NCI-H345 treated with DMSO at 0.1 percent for 48 hours (cell line): ENCODE measurements around the gene NFATC1.
"Not testable (repeated sequence)": the region's sequence is repeated elsewhere in the genome, so short reads cannot be mapped to it uniquely, and the experiment has no call there.

ENCODE experiments used
- DNase-seq: peaks from one replicate; lab custom pipeline; 2025; ENCODE audit not compliant: unreplicated experiment; lab: John Stamatoyannopoulos, UW

NFATC1 gene

DNA sequence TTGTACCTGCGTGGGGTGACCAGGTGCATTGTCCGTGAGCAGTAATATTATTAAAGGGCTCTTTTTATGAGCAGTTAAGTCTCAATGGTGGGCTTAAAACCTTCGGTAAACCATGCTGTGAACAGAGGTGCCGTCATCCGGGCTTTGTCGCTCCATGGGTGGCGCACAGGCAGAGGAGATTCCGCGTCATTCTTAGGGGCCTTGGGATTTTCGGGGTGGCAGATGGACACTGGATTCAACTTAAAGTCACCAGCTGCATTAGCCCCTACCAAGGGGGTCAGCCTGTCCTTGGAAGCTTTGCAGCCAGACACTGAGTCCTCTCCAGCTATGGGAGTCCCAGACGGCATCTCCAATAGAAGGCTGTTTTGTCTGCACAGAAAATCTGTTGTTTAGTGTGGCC is 107.7 kb downstream of the NFATC1 start:
- no peak for DNase-seq

GRCh38 chr18:79504034-79504433 is 108.3 kb downstream of the NFATC1 start:
- DNase-seq = no peak

- not testable (repeated sequence) for DNase-seq
These were observed 108.8 kb downstream of the NFATC1 start for GRCh38 chr18:79504495-79504894.

GRCh38 chr18:79505465-79505864 is 109.7 kb downstream of the NFATC1 start:
- DNase-seq = not testable (repeated sequence)

GRCh38 chr18:79506191-79507075 is 110.7 kb downstream of the NFATC1 start:
- no peak for DNase-seq

- no peak for DNase-seq
These were observed 111.4 kb downstream of the NFATC1 start for GRCh38 chr18:79507076-79507545.

- no peak for DNase-seq
These were observed 112.1 kb downstream of the NFATC1 start for GRCh38 chr18:79507546-79508480.

DNA sequence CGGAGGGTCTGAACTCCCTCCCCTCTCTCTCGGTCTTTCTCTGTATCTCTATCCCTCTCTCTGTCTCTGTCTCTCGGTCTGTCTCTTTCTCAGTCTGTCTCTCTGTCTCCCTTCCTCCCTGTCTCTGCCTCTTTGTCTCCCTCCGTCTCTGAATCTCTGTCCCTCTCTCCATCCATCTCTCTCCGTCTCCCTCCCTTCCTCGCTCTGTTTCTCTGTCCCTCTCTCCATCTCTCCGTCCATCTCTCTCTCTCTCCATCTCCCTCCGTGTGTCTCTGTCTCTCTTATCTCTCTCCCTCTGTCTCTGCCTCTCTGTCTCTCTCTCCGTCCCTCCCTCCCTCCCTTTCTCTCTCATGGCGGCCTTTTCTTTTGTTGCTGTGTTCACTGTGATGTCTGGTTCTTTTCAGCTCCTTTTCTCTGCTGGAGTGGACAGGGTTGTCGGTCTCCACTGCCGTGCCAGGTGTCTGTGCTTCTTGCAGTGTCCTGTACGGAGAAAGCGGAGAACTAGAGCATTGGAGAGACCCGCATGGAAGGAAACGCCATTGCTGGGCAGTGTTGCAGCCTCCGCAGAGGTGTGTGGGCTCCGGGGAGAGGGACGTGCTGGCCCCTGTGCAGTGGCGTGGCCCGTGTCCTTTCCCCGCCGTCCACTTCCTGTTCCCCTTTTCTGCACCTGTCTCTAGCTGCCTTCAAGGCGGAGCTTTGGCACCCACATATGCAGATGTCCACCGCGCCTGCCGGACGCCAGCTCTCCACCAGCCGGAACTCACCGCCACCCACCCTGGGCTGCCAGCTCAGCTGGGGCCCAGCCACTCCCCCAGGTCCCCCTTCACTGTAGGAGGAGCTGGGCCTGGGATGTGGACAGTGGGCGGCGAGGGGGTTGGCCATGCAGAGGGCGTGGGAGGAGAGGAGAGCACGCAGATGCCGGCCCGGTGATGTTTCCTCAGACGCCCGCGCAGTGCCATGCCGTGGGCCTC is 113.1 kb downstream of the NFATC1 start:
- DNase-seq = no peak

DNA sequence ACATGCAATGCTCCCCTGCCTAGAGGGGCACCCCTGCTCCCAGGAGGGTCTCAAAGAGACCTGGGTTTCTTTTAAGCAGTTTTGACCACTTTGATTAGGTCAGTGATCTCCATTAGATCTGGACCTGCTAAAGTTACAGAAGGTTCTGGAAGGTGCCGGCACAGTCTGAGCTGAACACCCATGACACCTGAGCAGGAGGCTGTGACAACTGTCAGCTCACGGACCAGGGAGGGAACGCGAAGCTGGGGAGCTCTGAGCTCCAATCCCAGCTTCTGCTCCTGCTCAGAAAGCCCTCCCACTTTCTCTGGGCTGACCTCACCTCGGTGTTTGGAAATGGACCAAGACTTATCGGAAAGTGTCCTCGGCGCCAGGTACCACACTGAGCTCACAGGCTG is 113.8 kb downstream of the NFATC1 start:
- no peak for DNase-seq

- DNase-seq = no peak
These were observed 114.4 kb downstream of the NFATC1 start for GRCh38 chr18:79510046-79510685.

- no peak for DNase-seq
These were observed 115.1 kb downstream of the NFATC1 start for GRCh38 chr18:79510731-79511241.

DNA sequence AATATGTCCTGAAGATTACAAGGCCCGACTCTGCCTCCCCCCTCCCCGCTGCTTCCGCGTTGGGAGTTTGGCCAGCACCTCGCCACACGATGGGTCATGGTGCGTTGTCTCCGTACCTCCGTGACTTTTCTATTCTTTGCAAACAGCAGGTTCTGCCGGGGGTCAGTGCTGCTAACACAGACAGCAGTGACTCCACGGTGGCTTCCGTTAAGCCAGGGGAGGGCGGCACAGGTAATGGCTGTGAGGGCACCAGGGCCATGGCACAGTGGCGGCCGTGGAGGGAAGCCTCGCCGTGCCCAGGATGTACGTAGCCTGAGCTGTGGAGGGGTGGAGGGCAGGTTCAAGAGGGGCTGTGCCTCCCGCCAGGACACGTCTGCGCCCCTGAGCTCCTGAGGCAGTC is 115.5 kb downstream of the NFATC1 start:
- no peak for DNase-seq

- no peak for DNase-seq
These were observed 116.1 kb downstream of the NFATC1 start for GRCh38 chr18:79511671-79512301.

- DNase-seq = no peak
These were observed 117.0 kb downstream of the NFATC1 start for GRCh38 chr18:79512461-79513380.

- DNase-seq = no peak
These were observed 117.8 kb downstream of the NFATC1 start for GRCh38 chr18:79513381-79514081.

DNA sequence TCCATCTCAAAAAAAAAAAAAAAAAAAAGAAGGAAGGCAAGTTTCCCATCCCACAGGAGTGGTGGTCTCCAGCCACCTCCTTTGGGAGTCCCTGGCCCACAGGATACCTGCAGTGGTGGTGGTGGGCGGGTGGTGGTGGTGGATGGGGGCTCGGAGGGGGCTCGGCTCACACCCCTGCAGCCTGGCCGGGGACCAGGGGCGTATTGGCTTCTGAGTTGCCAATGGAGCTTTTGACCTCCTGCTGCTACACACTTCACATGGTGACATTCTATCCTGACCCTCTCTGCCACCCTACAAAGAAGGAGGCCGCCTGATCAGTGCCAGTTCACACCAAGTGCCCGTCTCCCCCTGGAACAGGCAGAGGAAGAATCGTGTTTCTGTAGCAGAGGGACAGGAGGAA is 119.6 kb downstream of the NFATC1 start:
- no peak for DNase-seq

DNA sequence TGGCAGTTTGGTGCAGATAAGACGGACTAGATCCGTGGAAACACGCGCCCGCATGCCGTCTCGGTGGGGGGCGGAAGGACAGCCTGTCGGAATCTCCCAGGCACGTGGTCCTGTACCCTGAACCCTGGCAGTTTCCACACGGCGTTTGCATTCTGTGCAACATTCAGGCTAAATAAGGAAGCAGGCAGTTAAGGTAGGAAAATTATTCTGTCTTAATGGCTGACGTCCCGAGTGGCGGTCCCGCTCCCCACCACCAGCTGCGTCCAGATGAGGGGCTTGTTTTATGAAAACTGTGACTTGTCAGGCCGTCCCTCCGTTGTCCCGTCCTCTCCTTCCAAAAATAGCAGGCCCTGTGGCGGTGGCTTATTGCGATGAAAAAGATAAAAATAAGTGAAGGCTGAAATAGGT is 120.2 kb downstream of the NFATC1 start:
- DNase-seq = no peak
